HepG2 (cell line): ENCODE measurements around the gene ZNF106. TPM values are rescaled to one million over a fixed set of nuclear protein-coding genes. Genes with fewer than 3 reads are reported as not detected.

ENCODE experiments used
- CAMTA2 ChIP-seq: sonication (generic); formaldehyde crosslinking; IDR thresholded peaks from 2 replicates; pipeline ENCODE4 v1.4.0; 2020; ENCODE audit warnings: mild to moderate bottlenecking, missing genetic modification reagents, borderline replicate concordance
- ZBTB40 ChIP-seq, 2 experiments: fragments of 450-650 bp in 1 of 2; sonication (generic) in 1 of 2; formaldehyde crosslinking in 1 of 2; IDR thresholded peaks; 2 replicates each; pipeline versions ENCODE4 v1.6.1 to v1.8.0; 2016 to 2022; ENCODE audit warnings: antibody characterized with exemption in 1 of 2, mild to moderate bottlenecking in 1 of 2, missing genetic modification reagents in 1 of 2
- ZMYM4 ChIP-seq: sonication (generic); formaldehyde crosslinking; IDR thresholded peaks from 2 replicates; pipeline ENCODE4 v1.8.1; 2023; ENCODE audit warnings: mild to moderate bottlenecking, missing genetic modification reagents
- ZNF142 ChIP-seq: sonication (generic); formaldehyde crosslinking; IDR thresholded peaks from 2 replicates; pipeline ENCODE4 v1.4.0; 2020; ENCODE audit warnings: missing genetic modification reagents
- polyA plus RNA-seq, 8 experiments: library from polyadenylated mRNA; depleted of rRNA in 3 of 8; stranded (reverse) in 7 of 8; unstranded in 1 of 8; fragments of >200 nt; fragmentation: Illumina TruSeq in 4 of 8; extraction: Trizol in 4 of 8; gene quantifications; 2 replicates each; pipeline versions ENCODE4 v1.2.1 to v1.2.3, GENCODE V29; 2011 to 2016; ENCODE audit warnings: low read depth in 4 of 8, missing spikeins in 1 of 8, mixed read lengths in 1 of 8; ENCODE audit not compliant: insufficient read depth in 1 of 8
- total RNA-seq, 5 experiments: library from RNA; depleted of rRNA; stranded (reverse); fragments of >200 nt; fragmentation: Illumina TruSeq; extraction: Trizol; gene quantifications; 2 replicates each; pipeline ENCODE4 v1.2.3, GENCODE V29; 2016; ENCODE audit warnings: low read depth in 1 of 5

The ZNF106 gene
- total and polyA plus RNA-seq, 2 of the 13 experiments (the other 11 are each of a cell fraction or from before 2014, with no cell fraction given): 12.5 to 35.1 TPM

GRCh38 chr15:42413920-42414319, 77.0 kb downstream of the ZNF106 start (continued):
- no peak for TF ChIP-seq ZBTB40 (IDR thresholded peaks at IDR 0.05)
- TF ChIP-seq ZBTB40 (CRISPR knock-in tag; IDR thresholded peaks at IDR 0.05): no peak
- TF ChIP-seq ZMYM4 (CRISPR knock-in tag): no peak
- no peak for TF ChIP-seq ZNF142 (CRISPR knock-in tag)
- no peak for TF ChIP-seq CAMTA2 (CRISPR knock-in tag)
